ENCODE data around the gene RAB7A.

The RAB7A gene

GRCh38 chr3:128854475-128854874 lies 128.5 kb downstream of the RAB7A start:
- in situ Hi-C loops (cut with HindIII; ENCODE audit: low pct_unique_long_range_greater_than_20kb, low sequenced_read_pairs), result no loop called here
- no peak for DNase-seq (ENCODE audit: low read depth in 1 of 2, low spot score in 1 of 2)

GRCh38 chr3:128855569-128855968 lies 129.6 kb downstream of the RAB7A start:
- in situ Hi-C loops (cut with HindIII; ENCODE audit: low pct_unique_long_range_greater_than_20kb, low sequenced_read_pairs), result no loop called here
- TF ChIP-seq JUND (IDR thresholded peaks at IDR 0.05; ENCODE audit: low read depth), result no peak

More at GRCh38 chr3:128854475-128854874, 128.5 kb downstream of the RAB7A start:
- no peak for TF ChIP-seq JUND (IDR thresholded peaks at IDR 0.05; ENCODE audit: low read depth)

GRCh38 chr3:128858167-128858566 lies 132.2 kb downstream of the RAB7A start:
- in situ Hi-C loops (cut with HindIII; ENCODE audit: low pct_unique_long_range_greater_than_20kb, low sequenced_read_pairs), result no loop called here
- no peak for DNase-seq (ENCODE audit: low read depth in 1 of 2, low spot score in 1 of 2)
- TF ChIP-seq JUND (IDR thresholded peaks at IDR 0.05; ENCODE audit: low read depth), result no peak

More at GRCh38 chr3:128855569-128855968, 129.6 kb downstream of the RAB7A start:
- no peak for DNase-seq (ENCODE audit: low read depth in 1 of 2, low spot score in 1 of 2)

GRCh38 chr3:128859630-128860029 lies 133.6 kb downstream of the RAB7A start:
- TF ChIP-seq JUND (IDR thresholded peaks at IDR 0.05; ENCODE audit: low read depth), result no peak
- DNase-seq (ENCODE audit: low read depth in 1 of 2, low spot score in 1 of 2), result peak in 1 of 2 experiments; percentile 29
- in situ Hi-C loops (cut with HindIII; ENCODE audit: low pct_unique_long_range_greater_than_20kb, low sequenced_read_pairs), result no loop called here

GRCh38 chr3:128861491-128861890 lies 135.5 kb downstream of the RAB7A start:
- in situ Hi-C loops (cut with HindIII; ENCODE audit: low pct_unique_long_range_greater_than_20kb, low sequenced_read_pairs), result no loop called here
- no peak for TF ChIP-seq JUND (IDR thresholded peaks at IDR 0.05; ENCODE audit: low read depth)
- DNase-seq (ENCODE audit: low read depth in 1 of 2, low spot score in 1 of 2), result no peak

- in situ Hi-C loops (cut with HindIII; ENCODE audit: low pct_unique_long_range_greater_than_20kb, low sequenced_read_pairs), result no loop called here
- no peak for TF ChIP-seq JUND (IDR thresholded peaks at IDR 0.05; ENCODE audit: low read depth)
- DNase-seq (ENCODE audit: low read depth in 1 of 2, low spot score in 1 of 2), result peak in 1 of 2 experiments; percentile 16
These were observed 137.6 kb downstream of the RAB7A start for GRCh38 chr3:128863560-128863959.

All from T47D (cell line).